GOT3 (cell line): ENCODE measurements around the gene PDCD1.
"Not testable (repeated sequence)": the region's sequence is repeated elsewhere in the genome, so short reads cannot be mapped to it uniquely, and the experiment has no call there.

Source experiments
- DNase-seq: peaks from one replicate; lab custom pipeline; 2025; ENCODE audit warnings: mixed read lengths; lab: John Stamatoyannopoulos, UW

The PDCD1 gene

DNA sequence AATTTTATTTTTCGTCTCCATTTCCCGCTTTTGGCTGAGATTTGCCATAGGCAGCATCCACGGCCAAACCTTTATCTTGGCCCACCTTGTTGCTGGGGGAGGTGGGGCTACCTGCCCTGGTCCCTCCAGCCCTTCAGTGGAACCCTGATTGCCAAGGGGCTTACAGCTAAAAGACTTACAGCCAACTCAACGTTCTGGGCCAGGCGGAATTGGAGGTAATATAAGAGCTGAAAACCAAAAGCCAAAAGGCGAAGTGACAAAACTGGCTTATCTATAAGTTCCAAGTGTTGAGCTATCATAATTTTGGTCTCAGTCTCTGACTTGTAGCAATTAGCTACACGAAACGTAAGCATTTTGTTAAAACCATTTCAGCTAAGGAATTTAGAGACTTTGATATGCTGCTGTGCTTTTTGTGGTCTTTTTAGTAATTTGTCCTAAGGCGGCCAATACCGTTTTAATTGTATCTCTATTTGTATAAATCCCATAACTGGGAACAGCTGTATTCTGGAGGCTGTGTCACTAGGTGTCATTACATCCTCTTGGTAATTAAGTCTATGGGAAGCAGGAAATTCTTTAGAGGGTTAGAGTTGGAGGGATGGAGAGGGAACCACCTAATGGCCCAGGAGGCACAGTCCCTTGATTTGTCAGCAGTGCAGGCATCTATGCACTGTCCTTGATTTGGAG is 24.0 kb downstream of the PDCD1 start:
- no peak for DNase-seq

DNA sequence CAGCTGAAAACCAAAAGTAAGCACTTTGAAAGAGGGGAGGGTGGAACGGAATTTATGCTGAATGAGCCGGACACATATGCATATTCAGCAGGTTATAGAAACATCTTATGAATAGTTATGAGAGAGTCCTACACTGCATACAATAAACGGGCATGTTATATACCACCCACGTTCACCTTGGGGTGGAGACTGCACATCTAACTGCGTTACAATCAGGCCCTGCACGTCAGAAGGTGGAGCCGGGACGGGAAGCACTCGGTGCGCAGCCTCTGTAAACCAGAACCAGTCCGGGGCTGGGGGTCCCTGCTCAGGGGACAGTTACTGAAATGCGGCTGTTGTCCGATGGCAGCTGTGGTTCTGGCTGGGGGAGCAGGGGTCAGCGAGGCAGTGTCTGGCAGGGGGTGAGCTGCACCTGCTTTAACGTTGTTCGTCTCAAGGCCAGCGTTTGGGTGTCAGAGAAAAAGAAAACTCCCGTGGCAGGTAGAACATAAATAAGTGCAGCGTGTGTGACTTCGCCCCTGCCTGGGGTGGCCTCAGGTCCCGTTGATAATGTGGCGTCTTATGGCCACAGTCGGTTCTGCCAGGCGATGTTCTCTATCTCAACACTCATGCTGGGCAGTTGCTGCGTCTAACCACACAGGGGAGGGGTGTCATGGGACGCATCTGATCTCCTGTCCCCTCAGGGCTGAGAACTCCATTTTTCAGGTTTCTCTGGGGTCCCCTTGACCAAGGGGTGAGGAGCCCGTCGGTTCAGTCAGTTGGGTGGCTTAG is 24.8 kb downstream of the PDCD1 start:
- not testable (repeated sequence) for DNase-seq

DNA sequence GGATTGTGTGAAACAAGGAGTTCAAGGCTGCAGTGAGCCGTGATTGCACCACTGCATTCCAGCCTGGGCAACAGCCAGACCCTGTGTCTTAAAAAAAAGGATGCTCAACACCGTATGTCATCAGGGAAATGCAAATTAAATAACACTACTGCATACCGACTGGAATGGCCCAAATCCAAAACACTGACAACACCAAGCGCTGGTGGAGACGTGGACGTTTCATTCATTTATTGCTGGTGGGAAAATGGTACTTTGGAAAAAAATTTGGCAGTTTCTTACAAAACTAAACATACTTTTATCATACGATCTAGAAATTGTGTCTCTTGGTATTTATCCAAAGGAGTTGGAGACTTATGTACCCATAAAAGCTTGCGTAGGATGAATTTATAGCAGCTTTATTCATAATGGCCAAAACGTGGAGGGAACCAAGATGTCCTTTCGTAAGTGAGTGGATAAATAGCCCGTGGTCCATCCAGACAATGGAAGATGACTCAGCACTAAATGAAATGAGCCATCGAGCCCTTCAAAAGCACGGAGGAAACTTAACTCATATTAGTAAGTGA is 25.5 kb downstream of the PDCD1 start:
- no peak for DNase-seq

DNA sequence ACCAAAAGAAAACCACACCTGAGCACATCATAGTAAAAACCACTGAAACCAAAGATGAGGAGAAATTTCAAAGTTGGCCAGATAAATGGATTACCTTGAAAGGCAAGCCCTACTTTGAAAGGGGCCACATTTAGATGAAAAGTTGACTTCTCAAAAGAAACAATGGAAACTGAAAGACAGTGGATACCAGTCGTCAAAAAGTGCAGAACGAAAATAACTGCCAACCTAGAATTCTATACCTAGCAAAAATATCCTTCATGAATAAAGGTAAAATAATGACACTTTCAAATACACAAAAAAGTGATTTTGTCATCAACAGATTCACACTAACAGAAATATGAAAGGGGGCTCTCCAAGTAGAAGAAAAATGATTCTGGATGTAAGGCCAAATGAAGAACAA is 31.3 kb downstream of the PDCD1 start:
- DNase-seq, result no peak

DNA sequence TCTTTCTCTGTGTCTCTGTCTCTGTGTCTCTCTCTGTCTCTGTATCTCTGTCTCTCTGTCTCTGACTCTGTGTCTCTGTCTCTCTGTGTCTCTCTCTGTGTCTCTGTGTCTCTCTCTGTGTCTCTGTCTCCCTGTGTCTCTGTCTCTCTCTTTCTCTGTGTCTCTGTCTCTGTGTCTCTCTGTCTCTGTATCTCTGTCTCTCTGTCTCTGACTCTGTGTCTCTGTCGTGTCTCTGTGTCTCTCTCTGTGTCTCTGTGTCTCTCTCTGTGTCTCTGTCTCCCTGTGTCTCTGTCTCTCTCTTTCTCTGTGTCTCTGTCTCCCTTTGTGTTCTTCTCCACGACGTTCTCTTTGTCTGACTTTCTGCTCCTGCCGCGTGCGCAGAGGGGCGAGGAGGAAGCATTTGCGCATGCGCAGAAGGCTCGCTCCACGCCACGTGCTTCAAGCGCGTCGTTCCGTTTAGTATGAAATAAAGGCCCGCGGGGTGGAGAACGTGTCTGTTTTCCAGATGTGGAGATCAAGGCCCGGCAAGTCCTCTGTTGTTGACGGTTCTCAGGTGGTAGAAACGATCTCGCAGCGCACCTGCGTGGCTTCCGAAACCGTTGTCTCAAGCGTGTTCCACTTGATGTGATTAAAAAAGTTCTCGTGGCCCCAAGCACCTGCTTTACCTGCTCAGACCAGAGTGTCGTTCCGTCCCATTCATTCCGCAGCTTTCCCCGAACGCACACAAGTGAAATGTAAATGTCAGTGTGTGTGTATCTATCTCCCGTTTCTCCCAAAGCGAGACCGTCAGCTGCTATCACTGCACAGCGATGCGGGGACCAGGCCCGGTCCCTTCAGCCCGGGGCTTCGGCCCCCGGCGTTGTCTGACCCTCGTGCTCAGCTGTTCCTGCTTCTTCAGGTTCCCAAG is 34.9 kb downstream of the PDCD1 start:
- not testable (repeated sequence) for DNase-seq

DNA sequence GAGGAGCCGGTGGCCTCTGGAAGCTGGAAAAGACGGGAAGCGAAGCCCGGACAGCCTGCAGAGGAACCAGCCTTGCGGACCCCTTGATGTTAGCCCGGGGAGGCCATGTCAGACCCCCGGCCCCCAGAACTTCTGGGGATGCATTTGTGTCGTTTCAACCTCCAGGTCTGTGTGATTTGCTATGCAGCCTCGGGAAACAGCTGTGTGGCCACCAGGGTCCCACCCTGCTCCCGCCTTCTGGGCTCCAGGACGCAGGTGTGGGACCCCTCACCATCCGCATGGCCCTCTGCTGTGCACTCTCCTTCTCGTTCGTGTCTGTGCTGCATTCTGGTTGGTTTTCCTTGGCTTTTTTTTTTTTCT is 36.5 kb downstream of the PDCD1 start:
- no peak for DNase-seq

DNA sequence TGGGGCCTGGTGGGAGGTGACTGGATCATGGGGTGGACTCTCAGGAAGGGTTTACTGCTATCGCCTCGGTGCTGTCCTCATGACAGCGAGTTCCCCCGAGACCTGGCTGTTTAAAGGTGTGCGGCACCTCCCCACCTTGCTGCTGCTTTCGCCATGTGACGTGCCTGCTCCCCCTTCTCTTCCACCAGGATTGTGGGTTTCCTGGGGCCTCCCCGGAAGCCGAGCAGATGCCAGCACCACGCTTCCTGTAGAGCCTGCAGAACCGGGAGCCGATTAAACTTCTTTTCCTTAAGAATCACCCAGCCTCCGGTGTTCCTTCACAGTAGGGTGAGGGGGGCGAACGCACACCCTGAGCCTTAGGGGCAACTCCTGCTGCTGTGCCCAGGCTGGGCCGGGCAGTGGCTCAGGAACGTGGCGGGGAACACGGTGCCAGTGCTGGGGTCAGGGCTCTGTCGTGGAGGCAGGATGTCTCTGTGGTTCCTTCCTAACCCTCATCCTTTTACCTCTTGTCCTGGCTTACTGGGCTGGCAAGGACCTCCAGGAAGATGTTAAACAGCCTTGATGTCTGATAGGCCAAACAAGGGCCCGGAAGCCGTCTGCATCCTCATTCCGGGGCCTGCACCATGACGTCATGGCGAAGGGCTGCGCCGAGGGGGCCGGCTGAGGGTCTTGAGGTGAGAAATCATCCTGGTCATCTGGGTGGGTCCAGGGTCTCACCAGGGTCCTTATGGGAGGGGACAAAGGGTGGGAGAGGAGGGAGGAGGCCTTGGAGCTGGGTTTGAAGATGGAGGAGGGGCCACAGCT is 37.0 kb downstream of the PDCD1 start:
- no peak for DNase-seq

DNA sequence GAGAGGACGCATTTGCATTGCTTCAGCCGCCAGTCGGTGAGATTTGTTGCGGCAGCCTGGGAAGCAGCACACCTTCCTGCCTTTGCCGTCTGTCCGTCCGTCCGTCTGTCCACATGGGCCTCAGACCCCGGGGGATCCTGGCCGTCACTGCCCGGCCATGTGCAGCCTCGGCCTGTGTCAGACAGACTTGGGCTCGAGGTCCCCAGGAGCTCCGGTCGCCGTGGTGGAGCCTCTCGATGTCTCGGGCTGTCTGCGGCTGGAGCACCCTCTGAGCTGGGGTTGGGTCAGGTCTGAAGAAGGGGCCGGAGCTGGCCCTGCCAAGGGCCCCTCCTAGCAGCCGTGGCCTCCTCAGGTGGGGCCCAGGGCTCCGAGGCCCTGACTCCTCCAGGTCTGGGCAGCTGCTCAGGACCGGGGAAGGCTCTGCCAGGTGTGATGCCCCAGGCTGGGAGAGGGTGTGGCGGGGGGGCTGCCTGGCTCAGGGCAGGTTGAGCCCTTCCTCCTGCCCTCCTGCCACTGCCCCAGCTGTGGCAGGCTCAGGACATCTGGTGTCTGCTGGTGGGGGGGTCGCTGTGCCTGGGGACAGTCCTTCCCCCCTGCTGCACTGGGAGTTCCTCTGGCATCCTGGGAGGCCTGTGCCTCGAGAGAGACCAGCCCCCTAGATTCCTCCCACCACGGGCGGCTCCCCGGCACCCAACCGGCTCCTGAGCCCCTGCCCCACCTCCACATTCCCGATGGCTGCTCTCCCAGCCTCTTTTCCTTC is 37.9 kb downstream of the PDCD1 start:
- DNase-seq, result no peak

DNA sequence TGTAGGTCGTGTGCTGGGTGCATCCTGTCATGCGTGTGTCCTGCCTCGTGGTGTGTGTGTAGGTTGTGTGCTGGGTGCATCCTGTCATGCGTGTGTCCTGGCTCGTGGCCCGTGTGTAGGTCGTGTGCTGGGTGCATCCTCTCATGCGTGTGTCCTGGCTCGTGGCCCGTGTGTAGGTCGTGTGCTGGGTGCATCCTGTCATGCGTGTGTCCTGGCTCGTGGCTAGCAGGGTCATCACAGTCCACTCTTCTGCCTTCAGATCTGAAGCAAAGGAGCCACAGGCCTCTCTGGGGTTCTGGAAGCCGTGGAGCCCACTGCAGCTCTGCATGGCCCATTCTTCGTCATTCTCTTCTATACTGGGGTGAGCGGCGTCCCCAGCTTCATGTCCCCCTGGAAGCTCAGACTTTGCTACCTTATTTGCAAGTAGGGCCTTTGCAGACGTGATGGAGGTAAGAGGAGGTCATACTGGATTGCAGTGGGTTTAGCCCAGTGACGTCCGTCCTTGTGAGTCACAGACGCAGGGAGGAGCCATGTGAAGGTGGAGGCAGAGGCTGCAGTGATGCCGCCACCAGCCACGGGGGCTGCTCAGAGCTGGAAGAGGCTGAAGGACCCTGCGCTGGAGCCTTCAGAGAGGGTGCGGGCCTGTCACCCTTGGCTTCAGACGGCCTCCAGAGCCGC is 38.6 kb downstream of the PDCD1 start:
- DNase-seq, result not testable (repeated sequence)

DNA sequence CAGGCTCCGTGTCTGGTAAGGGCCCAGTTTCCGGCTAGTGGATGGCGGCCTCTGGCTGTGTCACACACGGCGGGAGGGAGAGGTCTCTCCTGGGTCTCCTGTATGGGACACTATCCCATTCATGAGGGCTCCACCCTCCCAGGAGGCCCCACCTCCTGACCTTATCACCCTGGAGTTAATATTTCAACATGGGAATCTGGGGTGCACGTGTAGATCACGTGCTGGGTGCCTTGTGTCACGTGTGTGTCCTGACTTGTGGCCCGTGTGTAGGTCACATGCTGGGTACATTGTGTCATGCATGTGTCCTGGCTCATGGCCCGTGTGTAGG is 39.8 kb downstream of the PDCD1 start:
- no peak for DNase-seq

DNA sequence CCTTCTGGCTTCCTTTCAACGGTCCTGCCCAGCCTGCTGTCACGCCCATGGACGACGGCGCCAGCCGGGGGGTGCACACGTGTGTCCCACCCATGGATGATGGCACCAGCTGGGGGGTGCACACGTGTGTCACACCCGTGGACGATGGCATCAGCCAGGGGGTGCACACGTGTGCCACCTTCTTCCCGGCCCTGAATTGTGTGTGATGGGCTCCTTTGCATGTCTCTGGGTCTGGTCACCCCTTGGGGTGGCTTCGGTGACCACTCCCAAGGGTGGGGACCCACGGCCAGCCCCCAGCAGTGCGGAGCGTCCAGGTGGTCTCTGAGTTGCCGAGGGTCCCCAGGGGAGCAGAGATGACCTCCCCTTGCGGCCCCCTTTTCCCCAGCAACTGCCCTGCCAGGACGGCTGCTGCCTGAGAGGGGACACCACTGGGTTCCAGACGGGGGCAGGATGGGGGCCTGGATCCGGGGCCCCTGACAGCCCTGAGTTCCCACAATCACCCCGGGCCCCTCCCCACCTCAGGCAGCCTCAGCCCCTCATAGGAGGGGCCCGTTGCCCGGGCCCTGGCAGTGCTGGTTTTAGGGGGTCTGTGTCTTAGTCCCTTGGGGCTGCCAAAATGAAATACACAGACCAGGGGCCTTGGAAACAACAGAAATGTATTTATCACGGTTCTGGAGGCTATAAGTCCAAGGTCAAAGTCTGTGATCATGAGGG is 40.3 kb downstream of the PDCD1 start:
- no peak for DNase-seq

DNA sequence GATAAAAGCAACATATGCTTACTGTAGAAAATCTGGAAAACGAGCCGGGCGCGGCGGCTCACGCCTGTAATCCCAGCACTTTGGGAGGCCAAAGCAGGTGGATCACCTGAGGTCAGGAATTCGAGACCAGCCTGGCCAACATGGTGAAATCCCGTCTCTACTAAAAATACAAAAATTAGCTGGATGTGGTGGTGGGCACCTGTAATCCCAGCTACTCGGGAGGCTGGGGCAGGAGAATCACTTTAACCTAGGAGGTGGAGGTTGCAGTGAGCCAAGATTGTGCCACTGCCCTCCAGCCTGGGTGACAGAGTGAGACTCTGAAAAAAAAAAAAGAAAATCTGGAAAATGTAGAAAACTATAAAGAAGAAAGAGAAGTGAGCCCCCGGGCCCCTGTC is 40.9 kb downstream of the PDCD1 start:
- DNase-seq, result not testable (repeated sequence)

DNA sequence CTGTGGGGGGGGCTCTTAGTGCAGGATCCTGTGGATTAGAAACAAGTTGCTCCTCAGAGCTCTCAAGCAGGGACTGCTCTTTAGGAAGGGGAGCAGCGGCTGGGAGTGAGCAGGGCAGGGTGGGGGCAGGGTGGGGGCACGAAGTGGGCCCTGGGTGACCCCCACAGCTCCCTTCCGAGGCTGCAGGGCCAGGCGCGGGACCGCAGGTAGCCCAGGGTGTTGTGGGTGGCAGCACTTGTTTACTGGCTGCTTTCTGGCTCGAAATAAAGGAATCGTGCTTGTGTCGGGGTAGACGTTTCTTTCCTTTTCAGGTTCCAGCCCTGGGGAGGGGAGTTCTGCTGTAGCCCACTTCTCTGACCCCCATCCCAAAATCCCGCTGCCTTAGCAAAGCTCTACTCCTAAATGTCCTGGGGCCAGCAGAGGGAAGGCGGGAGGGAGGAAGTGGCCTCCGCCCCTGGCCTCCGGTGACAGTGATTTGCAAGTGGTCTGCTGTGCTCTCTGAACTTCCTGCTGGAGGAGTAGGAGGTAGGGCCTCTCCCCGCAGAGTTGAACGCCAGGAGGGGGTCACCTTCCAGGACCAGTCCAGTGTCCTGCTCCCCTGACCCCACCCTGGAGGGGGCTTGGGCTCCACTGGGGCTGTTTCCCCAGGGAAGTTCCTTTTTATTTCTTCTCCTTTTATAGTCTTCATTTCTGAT is 41.4 kb downstream of the PDCD1 start:
- no peak for DNase-seq

DNA sequence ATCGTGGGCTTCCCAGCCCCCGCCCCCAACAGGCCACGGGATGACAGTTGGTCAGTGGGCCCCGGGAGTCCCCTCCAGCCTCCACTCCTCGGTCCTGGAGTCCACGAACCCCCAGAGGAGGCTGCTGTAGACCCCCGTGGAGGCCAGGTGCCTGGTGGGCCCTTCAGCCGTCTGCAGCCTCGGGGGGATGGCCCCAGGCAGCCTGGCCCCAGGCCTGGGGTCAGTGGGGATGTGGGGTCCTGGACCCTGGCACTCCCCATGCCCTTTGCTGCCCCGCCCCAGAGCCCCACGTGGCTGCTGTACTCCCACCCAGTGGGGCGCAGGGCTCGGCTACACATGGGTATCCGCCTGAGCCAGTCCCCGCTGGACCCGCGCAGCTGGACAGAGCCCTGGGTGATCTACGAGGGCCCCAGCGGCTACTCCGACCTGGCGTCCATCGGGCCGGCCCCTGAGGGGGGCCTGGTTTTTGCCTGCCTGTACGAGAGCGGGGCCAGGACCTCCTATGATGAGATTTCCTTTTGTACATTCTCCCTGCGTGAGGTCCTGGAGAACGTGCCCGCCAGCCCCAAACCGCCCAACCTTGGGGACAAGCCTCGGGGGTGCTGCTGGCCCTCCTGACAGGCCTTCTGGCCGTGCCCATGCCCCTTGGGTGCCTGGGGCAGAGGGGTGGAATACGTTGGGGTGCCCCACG is 42.1 kb downstream of the PDCD1 start:
- DNase-seq, result no peak

DNA sequence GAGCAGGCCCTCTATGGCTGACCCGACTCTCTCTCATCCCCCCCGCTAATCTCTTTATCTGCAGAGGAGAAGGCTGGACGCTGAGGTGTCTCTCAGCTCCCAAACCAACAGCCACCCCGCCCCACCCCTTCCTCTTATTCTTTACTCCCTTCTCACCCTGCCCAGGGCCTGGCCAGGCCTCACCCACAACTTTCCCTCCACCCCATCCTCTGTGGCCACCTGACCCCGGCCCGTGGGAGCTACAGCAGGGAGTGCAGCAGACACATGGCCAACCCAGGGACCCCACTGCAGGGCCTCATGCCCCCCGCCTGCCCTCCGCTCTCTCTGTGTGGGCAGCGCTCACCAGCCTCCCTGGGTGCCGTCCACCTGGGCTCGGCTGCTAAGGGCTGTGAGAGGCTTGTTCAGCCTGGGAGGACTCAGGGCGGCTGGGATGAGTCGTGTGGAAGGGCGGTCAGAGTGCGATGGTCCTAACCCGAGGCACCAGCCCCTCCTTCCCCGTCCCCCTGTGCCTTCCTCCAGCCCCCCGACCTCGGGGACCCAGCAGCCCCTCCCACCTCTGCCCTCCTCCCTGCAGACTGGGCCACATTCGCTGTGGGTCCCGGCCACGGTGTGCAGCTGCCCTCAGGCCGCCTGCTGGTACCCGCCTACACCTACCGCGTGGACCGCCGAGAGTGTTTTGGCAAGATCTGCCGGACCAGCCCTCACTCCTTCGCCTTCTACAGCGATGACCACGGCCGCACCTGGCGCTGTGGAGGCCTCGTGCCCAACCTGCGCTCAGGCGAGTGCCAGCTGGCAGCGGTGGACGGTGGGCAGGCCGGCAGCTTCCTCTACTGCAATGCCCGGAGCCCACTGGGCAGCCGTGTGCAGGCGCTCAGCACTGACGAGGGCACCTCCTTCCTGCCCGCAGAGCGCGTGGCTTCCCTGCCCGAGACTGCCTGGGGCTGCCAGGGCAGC is 42.9 kb downstream of the PDCD1 start:
- no peak for DNase-seq

DNA sequence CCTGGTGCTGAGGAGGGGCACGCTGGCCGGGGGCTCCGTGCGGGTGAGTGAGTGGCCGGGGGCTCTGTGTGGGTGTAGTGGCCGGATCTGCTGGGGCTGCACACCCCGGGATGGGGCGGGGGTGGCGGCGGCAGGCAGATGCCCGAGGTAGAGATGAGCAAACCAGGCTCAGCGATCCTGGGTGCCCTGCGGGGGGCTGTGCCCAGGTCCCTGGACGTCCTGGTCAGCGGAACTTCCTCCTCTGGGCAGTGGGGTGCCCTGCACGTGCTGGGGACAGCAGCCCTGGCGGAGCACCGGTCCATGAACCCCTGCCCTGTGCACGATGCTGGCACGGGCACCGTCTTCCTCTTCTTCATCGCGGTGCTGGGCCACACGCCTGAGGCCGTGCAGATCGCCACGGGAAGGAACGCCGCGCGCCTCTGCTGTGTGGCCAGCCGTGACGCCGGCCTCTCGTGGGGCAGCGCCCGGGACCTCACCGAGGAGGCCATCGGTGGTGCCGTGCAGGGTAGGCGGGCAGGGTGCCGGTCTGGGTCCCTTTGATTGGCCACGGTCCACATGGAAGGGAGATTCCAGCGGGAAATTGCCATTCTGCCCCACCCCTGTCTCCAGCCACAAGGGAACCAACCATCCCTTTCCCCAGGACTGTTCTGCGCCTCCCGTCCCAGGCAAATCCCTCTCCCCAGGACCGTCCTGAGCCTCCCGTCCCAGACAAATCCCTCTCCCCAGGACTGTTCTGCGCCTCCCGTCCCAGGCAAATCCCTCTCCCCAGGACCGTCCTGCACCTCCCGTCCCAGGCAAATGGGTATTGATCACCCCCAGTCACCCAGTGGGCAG is 43.8 kb downstream of the PDCD1 start:
- DNase-seq, result no peak

DNA sequence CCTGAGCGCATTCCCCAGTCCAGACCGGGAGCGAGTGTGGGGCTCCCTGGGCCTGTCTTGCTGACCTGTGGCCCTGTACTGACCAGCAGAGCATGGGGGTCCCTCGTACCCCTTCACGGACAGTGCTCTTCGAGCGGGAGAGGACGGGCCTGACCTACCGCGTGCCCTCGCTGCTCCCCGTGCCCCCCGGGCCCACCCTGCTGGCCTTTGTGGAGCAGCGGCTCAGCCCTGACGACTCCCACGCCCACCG is 44.4 kb downstream of the PDCD1 start:
- DNase-seq, result no peak
